Cardiac fibroblast (primary cell): ENCODE measurements around the gene SACM1L.

ENCODE experiments used
- DNase-seq, 2 donors: peaks; one replicate each; pipeline versions ENCODE4 v3.0.0 to v3.0.0-alpha.2; 2010; ENCODE audit warnings: low read depth in 2 of 2
- H3K4me3 ChIP-seq, 2 donors: replicated peaks in 1 of 2; 1 replicate in 1 of 2; 2 replicates in 1 of 2; pipeline ENCODE4 v1.5.1; 2011; ENCODE audit warnings: low read depth in 2 of 2, low read length in 2 of 2, mild to moderate bottlenecking in 2 of 2, moderate library complexity in 1 of 2
- TF ChIP-seq, protein P1 (sequence below): IDR thresholded peaks from one replicate; pipeline ENCODE4 v1.5.1; 2011; ENCODE audit warnings: low read depth, mild to moderate bottlenecking, low read length, inconsistent platforms

SACM1L gene

DNA sequence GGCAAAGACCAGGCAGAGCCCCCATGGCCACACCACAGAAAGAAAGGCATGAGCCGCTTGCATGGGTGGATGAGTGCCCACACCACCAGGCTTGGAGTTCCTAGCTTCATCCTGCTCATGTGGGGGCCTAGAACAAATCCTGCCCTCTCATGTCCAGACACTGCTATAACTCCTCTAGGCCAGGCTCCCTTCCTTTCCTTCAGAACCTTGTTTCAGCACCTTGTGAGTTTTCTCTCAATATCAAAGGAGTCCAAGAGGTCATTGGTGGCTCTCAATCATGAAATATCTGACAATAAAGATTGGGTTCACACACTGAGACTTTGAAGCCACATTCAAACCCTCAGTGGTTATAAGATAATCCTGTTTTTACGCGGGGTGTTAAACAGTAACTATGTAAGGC lies 94.5 kb downstream of the SACM1L start:
- TF ChIP-seq, protein P1, sequence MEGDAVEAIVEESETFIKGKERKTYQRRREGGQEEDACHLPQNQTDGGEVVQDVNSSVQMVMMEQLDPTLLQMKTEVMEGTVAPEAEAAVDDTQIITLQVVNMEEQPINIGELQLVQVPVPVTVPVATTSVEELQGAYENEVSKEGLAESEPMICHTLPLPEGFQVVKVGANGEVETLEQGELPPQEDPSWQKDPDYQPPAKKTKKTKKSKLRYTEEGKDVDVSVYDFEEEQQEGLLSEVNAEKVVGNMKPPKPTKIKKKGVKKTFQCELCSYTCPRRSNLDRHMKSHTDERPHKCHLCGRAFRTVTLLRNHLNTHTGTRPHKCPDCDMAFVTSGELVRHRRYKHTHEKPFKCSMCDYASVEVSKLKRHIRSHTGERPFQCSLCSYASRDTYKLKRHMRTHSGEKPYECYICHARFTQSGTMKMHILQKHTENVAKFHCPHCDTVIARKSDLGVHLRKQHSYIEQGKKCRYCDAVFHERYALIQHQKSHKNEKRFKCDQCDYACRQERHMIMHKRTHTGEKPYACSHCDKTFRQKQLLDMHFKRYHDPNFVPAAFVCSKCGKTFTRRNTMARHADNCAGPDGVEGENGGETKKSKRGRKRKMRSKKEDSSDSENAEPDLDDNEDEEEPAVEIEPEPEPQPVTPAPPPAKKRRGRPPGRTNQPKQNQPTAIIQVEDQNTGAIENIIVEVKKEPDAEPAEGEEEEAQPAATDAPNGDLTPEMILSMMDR = no peak
- H3K4me3 ChIP-seq = no peak overlapping the region
- DNase-seq = no peak

DNA sequence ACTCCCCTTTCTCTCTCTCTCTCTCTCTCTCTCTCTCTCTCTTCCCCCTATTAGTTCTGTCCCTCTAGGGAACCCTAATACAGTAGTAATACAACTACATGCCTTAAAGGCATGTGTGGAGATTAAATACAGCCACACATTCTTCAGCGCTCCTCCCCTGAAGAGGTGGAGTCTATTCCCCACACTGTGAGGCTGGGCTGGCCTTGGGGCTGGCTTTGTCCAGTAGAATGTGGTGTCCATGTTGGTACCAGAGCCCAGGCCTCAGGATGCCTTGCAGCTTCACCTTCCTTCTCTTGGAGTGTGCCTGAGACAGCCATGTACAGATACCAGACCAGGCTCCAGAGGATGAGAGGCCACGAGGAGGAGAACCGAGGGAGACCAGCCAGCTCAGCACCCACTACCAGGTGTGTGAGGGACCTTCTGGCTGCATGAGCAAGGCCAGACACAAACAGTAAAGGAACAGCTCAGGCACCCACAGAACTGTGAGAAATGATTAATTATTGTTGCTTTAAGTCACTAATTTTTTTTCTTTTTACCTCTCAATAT lies 96.5 kb downstream of the SACM1L start:
- no peak for DNase-seq
- TF ChIP-seq, protein P1 = no peak
- no peak overlapping the region for H3K4me3 ChIP-seq

DNA sequence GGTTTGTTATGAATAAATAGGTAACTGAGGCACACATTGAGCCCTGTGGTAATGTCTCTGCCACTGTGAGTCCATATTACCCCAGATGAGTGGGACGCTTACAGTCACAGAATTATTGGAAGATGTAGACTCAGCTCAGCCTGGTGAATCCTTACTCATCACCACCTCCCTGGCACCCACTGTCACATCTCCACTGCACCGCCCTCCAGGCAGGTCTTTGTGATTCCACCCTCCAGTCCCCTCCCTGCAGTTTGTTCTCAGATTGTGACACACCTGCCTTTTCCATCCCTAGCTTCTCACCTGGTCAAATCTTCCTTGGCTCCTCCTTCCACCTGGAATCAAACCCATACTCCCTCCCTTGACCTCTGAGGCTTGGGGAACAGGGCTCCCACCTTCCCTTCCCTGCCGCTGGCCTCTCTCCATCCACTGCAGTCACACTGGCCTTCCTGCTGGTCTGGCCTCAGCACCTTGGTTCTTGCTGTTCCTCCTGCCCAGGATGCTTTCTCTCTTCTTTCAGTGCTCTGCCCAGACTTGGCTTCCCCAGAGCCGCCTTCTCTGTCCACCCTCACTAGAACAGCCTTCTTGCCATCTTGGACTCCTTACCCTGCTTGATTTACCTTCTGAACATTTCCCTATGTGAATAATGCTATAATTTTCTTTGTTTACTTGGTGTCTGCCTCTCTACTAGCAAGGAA lies 97.8 kb downstream of the SACM1L start:
- TF ChIP-seq, protein P1 = no peak
- no peak for DNase-seq
- H3K4me3 ChIP-seq = no peak overlapping the region

DNA sequence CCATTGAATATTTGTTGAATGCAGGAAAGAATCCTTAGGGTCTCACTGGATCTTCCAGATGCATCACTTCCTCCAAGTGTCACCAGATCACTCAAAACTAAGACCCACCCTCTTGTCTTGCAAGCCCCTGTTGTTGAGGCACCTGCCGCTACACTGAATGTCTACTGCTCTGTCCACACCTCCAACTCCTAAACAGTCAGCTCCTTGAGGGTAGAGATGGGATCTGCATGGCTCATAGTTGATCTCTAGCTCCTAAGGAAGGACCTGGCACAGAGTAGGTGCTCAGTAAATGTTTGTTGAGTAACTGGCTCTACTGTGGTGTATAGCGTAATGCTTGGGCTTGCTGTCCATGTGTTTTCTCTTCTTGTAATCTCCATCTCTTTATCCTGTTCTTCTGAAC lies 98.4 kb downstream of the SACM1L start:
- TF ChIP-seq, protein P1 = no peak
- H3K4me3 ChIP-seq = no peak overlapping the region
- DNase-seq = no peak

DNA sequence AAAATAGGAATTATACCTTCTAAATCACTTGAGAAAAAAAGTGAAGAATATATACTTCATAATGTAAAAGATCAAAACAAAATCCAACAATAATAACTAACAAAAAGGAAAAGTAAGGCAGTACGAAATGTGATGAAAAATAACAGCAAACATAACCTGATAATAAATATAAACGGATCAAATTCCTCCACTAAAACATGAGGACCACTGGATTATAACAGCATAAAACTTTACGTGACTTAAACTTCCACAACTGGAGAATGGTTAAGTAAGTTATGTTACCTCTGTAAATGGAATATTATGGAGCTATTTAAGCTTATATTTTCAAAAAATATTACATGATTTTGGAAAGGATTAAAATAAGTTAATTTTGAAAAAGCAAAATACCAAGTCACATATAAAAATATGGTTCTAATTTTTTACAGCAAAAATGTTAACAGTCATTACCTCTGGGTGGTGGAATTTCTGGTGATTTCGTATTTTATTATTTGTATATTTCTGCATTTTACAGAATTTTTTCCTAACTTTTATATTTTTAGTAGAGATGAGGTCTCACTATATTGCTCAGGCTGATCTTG lies 100.1 kb downstream of the SACM1L start:
- H3K4me3 ChIP-seq = no peak overlapping the region
- no peak for DNase-seq
- TF ChIP-seq, protein P1 = no peak

DNA sequence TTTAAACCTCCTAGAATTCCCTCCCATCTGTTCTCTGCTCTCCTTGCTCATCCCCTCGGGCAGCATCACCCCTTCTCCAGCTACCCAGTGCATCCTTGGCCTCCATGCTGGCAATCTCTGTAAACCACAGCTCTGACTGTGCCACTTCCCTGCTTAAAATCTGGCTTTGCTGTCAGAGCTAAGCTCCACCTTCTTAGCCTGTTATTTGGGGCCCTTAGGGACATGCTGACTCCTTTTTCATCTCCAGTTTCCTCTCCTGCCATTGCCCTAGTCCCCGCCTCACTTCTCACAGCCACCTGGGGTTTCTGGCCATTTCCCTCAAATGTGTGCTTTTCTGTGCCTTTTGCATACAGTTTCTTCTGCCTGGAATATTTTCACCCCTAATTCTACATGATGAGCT lies 101.4 kb downstream of the SACM1L start:
- no peak for DNase-seq
- TF ChIP-seq, protein P1 = no peak
- H3K4me3 ChIP-seq = no peak overlapping the region
